ENCODE measurements around the gene CHAT. TPM values are rescaled to one million over a fixed set of nuclear protein-coding genes. Genes with fewer than 3 reads are reported as not detected.

CHAT gene
- polyA plus RNA-seq, 4 donors = 0.15 to 0.85 (median 0.81) TPM; not detected in 1

DNA sequence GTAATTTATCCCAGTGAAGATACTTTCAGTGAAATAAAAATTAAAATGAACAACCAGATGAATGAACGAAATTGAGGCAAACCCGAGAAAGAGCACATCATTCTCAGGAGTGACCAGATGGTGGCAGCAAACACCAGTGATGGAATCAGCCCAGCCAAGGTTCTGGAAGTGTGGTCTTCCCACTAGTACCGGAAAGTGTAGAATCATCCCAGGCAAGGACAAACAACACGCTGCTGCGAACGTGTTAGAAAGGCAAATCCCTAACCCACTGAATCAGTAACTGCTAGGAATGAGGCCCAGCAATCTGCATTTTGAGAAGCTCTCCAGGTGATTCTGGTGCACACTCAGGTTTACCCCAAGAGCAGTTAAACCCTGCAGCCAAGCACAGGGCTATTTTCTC lies 19.2 kb upstream of the CHAT start:
- no peaks in the 10 kb centered on the region for H3K4me1 ChIP-seq (ENCODE audit: control insufficient read depth in 3 of 3, insufficient read depth in 2 of 3, low read depth in 1 of 3, low read length in 2 of 3)
- WGBS, 3 donors = 1 to 2% (median 1%) methylated on average over 6 of the region's 6 CpGs
- H3K4me3 ChIP-seq (ENCODE audit: low read depth in 1 of 3, low read length in 3 of 3) = no peak overlapping the region
- peaks cover 0 to 1% of the 10 kb centered on the region in 2 donors for H3K9me3 ChIP-seq (ENCODE audit: control insufficient read depth in 2 of 2, insufficient read depth in 1 of 2, low read depth in 1 of 2, low read length in 1 of 2)
- peaks cover 0 to 2% (median 0%) of the 10 kb centered on the region in 3 donors for H3K27me3 ChIP-seq (ENCODE audit: control insufficient read depth in 3 of 3, insufficient read depth in 3 of 3, low read length in 3 of 3)
- no peaks in the 10 kb centered on the region for H3K36me3 ChIP-seq (ENCODE audit: control insufficient read depth in 3 of 3, insufficient read depth in 2 of 3, low read depth in 1 of 3, low read length in 3 of 3)
- H3K27ac ChIP-seq (ENCODE audit: low read depth in 1 of 3, low read length in 2 of 3) = no peak overlapping the region
- FAIRE-seq (no peak), DNase-seq (peak; percentile 54 to 65)

DNA sequence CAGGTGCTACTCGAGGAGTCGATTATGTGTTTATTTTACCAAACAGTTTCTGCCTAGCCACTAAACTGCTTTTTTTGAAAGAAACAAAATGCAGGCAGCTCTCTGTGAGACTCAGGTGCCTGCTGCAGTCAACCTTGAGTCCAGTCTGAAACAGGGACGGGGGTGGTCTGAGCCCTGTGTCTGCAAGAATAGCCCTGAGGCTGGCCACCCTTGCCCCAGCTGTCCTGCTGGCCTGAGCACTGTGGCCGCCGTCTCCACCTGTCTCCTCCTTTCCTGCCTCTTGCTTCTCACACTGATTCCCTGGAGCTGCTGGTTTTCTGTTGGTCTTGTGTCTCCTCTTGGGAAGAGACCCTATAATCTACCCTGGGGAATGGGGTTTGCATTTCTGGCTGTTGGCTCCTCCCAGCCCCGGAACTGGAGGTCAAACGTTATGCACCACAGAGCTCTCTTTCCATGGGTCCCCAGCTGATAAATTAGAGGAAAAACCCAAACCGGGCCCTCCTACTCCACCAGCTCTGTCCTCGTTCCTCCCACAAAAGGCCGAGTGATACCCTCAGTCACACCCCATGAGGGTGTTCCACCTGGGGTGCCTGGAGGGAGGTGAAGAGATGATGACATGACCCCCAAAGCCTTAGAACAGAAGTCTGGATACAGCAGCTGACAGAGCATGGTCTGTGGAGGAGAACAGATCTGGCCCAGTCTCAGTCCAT lies 18.7 kb upstream of the CHAT start:
- no peak for FAIRE-seq
- H3K27ac ChIP-seq (ENCODE audit: low read depth in 1 of 3, low read length in 2 of 3) = no peak overlapping the region
- H3K27me3 ChIP-seq (ENCODE audit: control insufficient read depth in 3 of 3, insufficient read depth in 3 of 3, low read length in 3 of 3) = peaks cover 0 to 3% (median 0%) of the 10 kb centered on the region in 3 donors
- H3K36me3 ChIP-seq (ENCODE audit: control insufficient read depth in 3 of 3, insufficient read depth in 2 of 3, low read depth in 1 of 3, low read length in 3 of 3) = no peaks in the 10 kb centered on the region
- DNase-seq = no peak
- H3K4me3 ChIP-seq (ENCODE audit: low read depth in 1 of 3, low read length in 3 of 3) = no peak overlapping the region
- no peaks in the 10 kb centered on the region for H3K9me3 ChIP-seq (ENCODE audit: control insufficient read depth in 2 of 2, insufficient read depth in 1 of 2, low read depth in 1 of 2, low read length in 1 of 2)
- H3K4me1 ChIP-seq (ENCODE audit: control insufficient read depth in 3 of 3, insufficient read depth in 2 of 3, low read depth in 1 of 3, low read length in 2 of 3) = no peaks in the 10 kb centered on the region
- WGBS, 3 donors = 58 to 72% (median 61%) methylated on average over 10 of the region's 10 CpGs

DNA sequence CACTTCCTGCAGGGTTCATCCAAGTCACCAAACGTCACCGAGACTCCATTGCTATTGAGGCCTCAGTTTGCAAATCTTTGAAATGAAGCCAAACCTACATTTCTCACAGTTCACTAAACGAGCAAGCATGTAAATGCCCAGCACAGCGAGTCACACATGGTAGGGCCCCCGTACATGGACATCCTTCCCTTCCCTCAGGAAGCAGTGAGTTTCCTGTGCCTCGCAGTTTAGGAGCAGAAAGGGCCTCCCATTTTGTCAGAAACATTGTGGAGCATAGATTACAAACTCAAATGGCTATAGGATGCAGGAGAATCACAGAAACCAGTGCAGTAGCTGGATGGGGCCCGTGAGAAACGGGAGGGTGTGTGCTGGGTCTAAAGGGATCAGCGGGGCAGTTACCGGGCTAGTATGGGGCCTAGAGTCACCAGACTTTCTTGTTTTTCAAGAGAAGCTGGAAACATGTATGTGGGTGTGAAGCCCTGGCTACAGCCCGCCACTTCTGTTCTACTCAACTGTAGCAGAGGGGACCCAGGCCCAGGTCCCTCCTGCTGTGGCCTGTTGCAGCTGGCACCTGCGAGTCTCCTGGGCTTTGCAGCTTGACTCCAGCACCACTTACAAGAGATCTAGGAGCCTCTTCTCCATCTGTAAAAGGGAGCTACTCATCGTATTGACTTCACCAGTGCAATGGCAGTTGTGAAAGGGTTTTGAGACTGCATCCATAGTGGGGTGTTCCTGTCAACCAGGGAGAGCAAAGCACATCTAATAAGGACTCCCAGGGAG lies 17.9 kb upstream of the CHAT start:
- peaks cover 0 to 4% (median 0%) of the 10 kb centered on the region in 3 donors for H3K27me3 ChIP-seq (ENCODE audit: control insufficient read depth in 3 of 3, insufficient read depth in 3 of 3, low read length in 3 of 3)
- DNase-seq (no peak), FAIRE-seq (no peak)
- no peak overlapping the region for H3K27ac ChIP-seq (ENCODE audit: low read depth in 1 of 3, low read length in 2 of 3)
- WGBS, 3 donors = 74 to 76% (median 74%) methylated on average over 13 of the region's 13 CpGs
- no peak overlapping the region for H3K4me3 ChIP-seq (ENCODE audit: low read depth in 1 of 3, low read length in 3 of 3)
- H3K36me3 ChIP-seq (ENCODE audit: control insufficient read depth in 3 of 3, insufficient read depth in 2 of 3, low read depth in 1 of 3, low read length in 3 of 3) = no peaks in the 10 kb centered on the region
- H3K4me1 ChIP-seq (ENCODE audit: control insufficient read depth in 3 of 3, insufficient read depth in 2 of 3, low read depth in 1 of 3, low read length in 2 of 3) = no peaks in the 10 kb centered on the region
- H3K9me3 ChIP-seq (ENCODE audit: control insufficient read depth in 2 of 2, insufficient read depth in 1 of 2, low read depth in 1 of 2, low read length in 1 of 2) = no peaks in the 10 kb centered on the region

- FAIRE-seq = no peak
- peaks cover 0 to 6% (median 0%) of the 10 kb centered on the region in 3 donors for H3K27me3 ChIP-seq (ENCODE audit: control insufficient read depth in 3 of 3, insufficient read depth in 3 of 3, low read length in 3 of 3)
Measured at GRCh38 chr10:49596493-49596809, 17.4 kb upstream of the CHAT start.

DNA sequence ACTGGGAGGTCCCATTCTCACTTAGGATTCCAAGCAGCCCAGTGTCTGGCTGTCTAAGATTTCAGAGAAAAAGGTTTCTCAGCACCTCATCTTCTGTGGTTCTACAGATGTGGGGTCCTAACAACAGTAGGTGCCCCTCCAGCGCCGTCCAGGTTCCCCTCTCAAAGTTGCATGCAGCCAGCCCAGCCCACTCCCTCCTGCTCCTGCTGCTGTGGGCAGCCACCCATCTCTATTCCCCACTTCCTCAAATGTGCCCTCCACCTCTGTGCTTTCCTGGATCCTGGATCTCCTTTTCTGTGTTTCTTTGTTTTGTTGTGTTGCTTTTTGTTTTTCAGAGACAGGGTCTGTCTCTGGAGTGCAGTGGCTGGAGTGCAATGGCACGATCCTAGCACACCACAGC lies 17.0 kb upstream of the CHAT start:
- H3K4me3 ChIP-seq (ENCODE audit: low read depth in 1 of 3, low read length in 3 of 3) = no peak overlapping the region
- no peaks in the 10 kb centered on the region for H3K36me3 ChIP-seq (ENCODE audit: control insufficient read depth in 3 of 3, insufficient read depth in 2 of 3, low read depth in 1 of 3, low read length in 3 of 3)
- no peak for DNase-seq
- no peaks in the 10 kb centered on the region for H3K4me1 ChIP-seq (ENCODE audit: control insufficient read depth in 3 of 3, insufficient read depth in 2 of 3, low read depth in 1 of 3, low read length in 2 of 3)
- H3K27ac ChIP-seq (ENCODE audit: low read depth in 1 of 3, low read length in 2 of 3) = no peak overlapping the region
- no peak for FAIRE-seq
- no peaks in the 10 kb centered on the region for H3K9me3 ChIP-seq (ENCODE audit: control insufficient read depth in 2 of 2, insufficient read depth in 1 of 2, low read depth in 1 of 2, low read length in 1 of 2)
- 73 to 80% (median 75%) methylated on average over 3 of the region's 3 CpGs for WGBS, 3 donors
- H3K27me3 ChIP-seq (ENCODE audit: control insufficient read depth in 3 of 3, insufficient read depth in 3 of 3, low read length in 3 of 3) = peaks cover 0 to 6% (median 0%) of the 10 kb centered on the region in 3 donors

More at GRCh38 chr10:49596493-49596809, 17.4 kb upstream of the CHAT start:
- H3K36me3 ChIP-seq (ENCODE audit: control insufficient read depth in 3 of 3, insufficient read depth in 2 of 3, low read depth in 1 of 3, low read length in 3 of 3) = no peaks in the 10 kb centered on the region
- H3K27ac ChIP-seq (ENCODE audit: low read depth in 1 of 3, low read length in 2 of 3) = no peak overlapping the region
- 16 to 37% (median 32%) methylated on average over 3 of the region's 3 CpGs for WGBS, 3 donors
- no peaks in the 10 kb centered on the region for H3K9me3 ChIP-seq (ENCODE audit: control insufficient read depth in 2 of 2, insufficient read depth in 1 of 2, low read depth in 1 of 2, low read length in 1 of 2)
- DNase-seq = no peak
- no peaks in the 10 kb centered on the region for H3K4me1 ChIP-seq (ENCODE audit: control insufficient read depth in 3 of 3, insufficient read depth in 2 of 3, low read depth in 1 of 3, low read length in 2 of 3)
- H3K4me3 ChIP-seq (ENCODE audit: low read depth in 1 of 3, low read length in 3 of 3) = no peak overlapping the region

DNA sequence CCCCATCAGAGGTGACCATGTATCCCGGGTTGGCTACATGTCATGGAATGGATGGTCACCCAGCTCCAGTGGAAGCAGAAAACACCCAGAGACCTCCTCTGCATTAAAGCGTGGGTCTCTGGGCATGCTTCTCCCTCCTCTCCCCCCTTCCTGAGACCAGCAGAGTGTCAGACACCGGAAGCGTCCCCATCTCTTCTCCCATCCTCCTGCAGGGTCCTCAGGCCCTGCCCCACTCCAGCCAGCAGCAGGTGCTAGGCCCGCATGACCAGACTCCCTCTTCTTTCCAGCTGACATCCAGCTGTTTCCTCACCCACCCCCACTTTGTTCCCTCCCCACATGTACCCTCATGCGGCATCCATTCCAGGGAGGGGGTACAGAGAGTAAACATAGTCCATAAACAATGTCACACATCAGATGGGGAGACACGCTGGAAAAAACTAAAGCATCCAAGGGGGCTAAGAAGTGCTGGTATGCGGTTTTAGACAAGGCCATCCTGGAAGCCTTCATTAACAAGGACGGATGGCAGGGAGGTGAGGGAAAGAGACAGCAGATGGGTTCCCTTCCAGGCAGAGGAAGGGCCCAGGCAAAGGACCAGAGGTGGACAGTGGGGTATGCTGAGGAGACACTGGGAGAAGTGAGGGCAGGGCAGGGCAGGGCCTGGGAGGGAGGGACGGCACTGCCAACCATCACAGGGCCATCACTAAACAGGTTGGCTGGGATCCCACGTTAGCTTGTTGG lies 16.2 kb upstream of the CHAT start:
- H3K4me3 ChIP-seq (ENCODE audit: low read depth in 1 of 3, low read length in 3 of 3) = no peak overlapping the region
- H3K4me1 ChIP-seq (ENCODE audit: control insufficient read depth in 3 of 3, insufficient read depth in 2 of 3, low read depth in 1 of 3, low read length in 2 of 3) = no peaks in the 10 kb centered on the region
- peaks cover 0 to 7% (median 0%) of the 10 kb centered on the region in 3 donors for H3K27me3 ChIP-seq (ENCODE audit: control insufficient read depth in 3 of 3, insufficient read depth in 3 of 3, low read length in 3 of 3)
- no peak overlapping the region for H3K27ac ChIP-seq (ENCODE audit: low read depth in 1 of 3, low read length in 2 of 3)
- no peaks in the 10 kb centered on the region for H3K9me3 ChIP-seq (ENCODE audit: control insufficient read depth in 2 of 2, insufficient read depth in 1 of 2, low read depth in 1 of 2, low read length in 1 of 2)
- H3K36me3 ChIP-seq (ENCODE audit: control insufficient read depth in 3 of 3, insufficient read depth in 2 of 3, low read depth in 1 of 3, low read length in 3 of 3) = no peaks in the 10 kb centered on the region
- no peak for DNase-seq
- WGBS, 3 donors = 69 to 77% (median 75%) methylated on average over 11 of the region's 11 CpGs
- no peak for FAIRE-seq

DNA sequence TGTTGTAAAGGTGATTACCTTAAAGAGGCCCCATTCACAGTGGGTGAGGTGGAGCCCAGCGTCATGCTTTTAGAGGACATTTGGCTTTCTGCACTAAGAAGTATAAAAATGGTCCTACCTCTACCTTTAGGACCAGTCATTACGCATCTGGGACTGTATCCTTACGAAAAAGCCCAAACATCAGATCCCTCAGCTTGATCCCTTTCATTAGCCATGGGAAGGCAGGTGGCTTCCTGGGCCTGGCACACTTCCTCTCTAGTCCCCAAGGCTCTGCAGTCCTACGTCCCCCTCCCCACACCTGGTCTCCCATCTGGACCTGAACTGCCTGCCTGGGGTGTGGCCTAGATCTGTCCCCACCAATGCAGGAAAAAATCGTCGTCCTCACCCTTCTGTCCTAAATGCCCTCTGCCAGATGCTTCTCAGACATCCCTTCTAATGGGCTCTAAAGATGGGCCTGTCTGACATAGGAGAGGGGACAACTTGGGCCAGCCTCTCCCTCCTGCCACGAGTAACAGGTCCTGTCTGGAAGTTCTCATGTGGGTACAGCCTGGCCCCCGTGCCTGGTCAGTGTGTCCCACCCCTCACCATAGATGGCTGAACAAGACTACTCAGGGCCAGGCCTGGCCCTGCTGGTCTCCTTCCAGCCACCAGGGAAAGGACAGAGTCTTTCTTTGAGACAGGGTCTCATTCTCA lies 15.5 kb upstream of the CHAT start:
- DNase-seq = no peak
- peaks cover 0 to 11% (median 2%) of the 10 kb centered on the region in 3 donors for H3K27me3 ChIP-seq (ENCODE audit: control insufficient read depth in 3 of 3, insufficient read depth in 3 of 3, low read length in 3 of 3)
- no peak for FAIRE-seq
- H3K4me1 ChIP-seq (ENCODE audit: control insufficient read depth in 3 of 3, insufficient read depth in 2 of 3, low read depth in 1 of 3, low read length in 2 of 3) = no peaks in the 10 kb centered on the region
- H3K9me3 ChIP-seq (ENCODE audit: control insufficient read depth in 2 of 2, insufficient read depth in 1 of 2, low read depth in 1 of 2, low read length in 1 of 2) = no peaks in the 10 kb centered on the region
- no peak overlapping the region for H3K4me3 ChIP-seq (ENCODE audit: low read depth in 1 of 3, low read length in 3 of 3)
- H3K27ac ChIP-seq (ENCODE audit: low read depth in 1 of 3, low read length in 2 of 3) = no peak overlapping the region
- no peaks in the 10 kb centered on the region for H3K36me3 ChIP-seq (ENCODE audit: control insufficient read depth in 3 of 3, insufficient read depth in 2 of 3, low read depth in 1 of 3, low read length in 3 of 3)
- WGBS, 3 donors = 64 to 74% (median 72%) methylated on average over 8 of the region's 8 CpGs

- FAIRE-seq (no peak), DNase-seq (no peak)
- Histone ChIP-seq H3K36me3 (ENCODE audit: control insufficient read depth in 3 of 3, insufficient read depth in 2 of 3, low read depth in 1 of 3, low read length in 3 of 3) (no peaks in the 10 kb centered on the region), H3K27ac (ENCODE audit: low read depth in 1 of 3, low read length in 2 of 3) (no peak overlapping the region), H3K4me3 (ENCODE audit: low read depth in 1 of 3, low read length in 3 of 3) (no peak overlapping the region), H3K27me3 (ENCODE audit: control insufficient read depth in 3 of 3, insufficient read depth in 3 of 3, low read length in 3 of 3) (peaks cover 0 to 11% (median 4%) of the 10 kb centered on the region in 3 donors), H3K9me3 (ENCODE audit: control insufficient read depth in 2 of 2, insufficient read depth in 1 of 2, low read depth in 1 of 2, low read length in 1 of 2) (no peaks in the 10 kb centered on the region), H3K4me1 (ENCODE audit: control insufficient read depth in 3 of 3, insufficient read depth in 2 of 3, low read depth in 1 of 3, low read length in 2 of 3) (no peaks in the 10 kb centered on the region)
- WGBS, 3 donors = 51 to 60% (median 52%) methylated on average over 4 of the region's 4 CpGs
Measured at GRCh38 chr10:49598986-49599385, 14.9 kb upstream of the CHAT start.
